Trophoblast cell (in vitro differentiated cells and primary cell): Measurements from ENCODE around the gene UCN.
"Not testable (repeated sequence)": the region's sequence is repeated elsewhere in the genome, so short reads cannot be mapped to it uniquely, and the experiment has no call there.

ENCODE experiments used
- DNase-seq, 2 donors: peaks; one replicate each; pipeline ENCODE4 v3.0.0-alpha.2; 2016
- H2AFZ ChIP-seq: 2 replicates; pipeline ENCODE4 v1.6.1; 2013; ENCODE audit warnings: low read length, moderate library complexity, mild to moderate bottlenecking; ENCODE audit not compliant: insufficient read depth, poor library complexity
- H2AK5ac ChIP-seq: 2 replicates; pipeline ENCODE4 v1.6.1; 2013; ENCODE audit warnings: mild to moderate bottlenecking, low read length
- H2BK120ac ChIP-seq: 2 replicates; pipeline ENCODE4 v1.6.1; 2013; ENCODE audit warnings: low read length, mild to moderate bottlenecking, moderate library complexity; ENCODE audit not compliant: insufficient read depth, poor library complexity
- H2BK12ac ChIP-seq: 2 replicates; pipeline ENCODE4 v1.6.1; 2013; ENCODE audit warnings: mild to moderate bottlenecking, low read length, moderate library complexity
- H2BK5ac ChIP-seq: 2 replicates; pipeline ENCODE4 v1.6.1; 2013; ENCODE audit warnings: low read length, low read depth, moderate library complexity, mild to moderate bottlenecking; ENCODE audit not compliant: poor library complexity
- H3K14ac ChIP-seq: 2 replicates; pipeline ENCODE4 v1.6.1; 2013; ENCODE audit warnings: mild to moderate bottlenecking, low read length
- H3K18ac ChIP-seq: 2 replicates; pipeline ENCODE4 v1.6.1; 2013; ENCODE audit warnings: mild to moderate bottlenecking, low read length
- H3K23ac ChIP-seq: 2 replicates; pipeline ENCODE4 v1.6.1; 2013; ENCODE audit warnings: low read length
- H3K27ac ChIP-seq: 2 replicates; pipeline ENCODE4 v1.5.1; 2013; ENCODE audit warnings: low read depth, mild to moderate bottlenecking, inconsistent platforms, low read length, moderate library complexity
- H3K27me3 ChIP-seq: 2 replicates; pipeline ENCODE4 v1.6.1; 2013; ENCODE audit warnings: inconsistent platforms, mild to moderate bottlenecking, low read length, moderate library complexity; ENCODE audit not compliant: insufficient read depth
- H3K36me3 ChIP-seq, 2 experiments: 1 replicate in 1 of 2; 2 replicates in 1 of 2; pipeline ENCODE4 v1.6.1; 2013; ENCODE audit warnings: low read length in 2 of 2, mild to moderate bottlenecking in 2 of 2, moderate library complexity in 1 of 2; ENCODE audit not compliant: insufficient read depth in 2 of 2, control insufficient read depth in 1 of 2
- H3K4ac ChIP-seq: 2 replicates; pipeline ENCODE4 v1.6.1; 2013; ENCODE audit warnings: low read depth, mild to moderate bottlenecking, low read length, moderate library complexity
- H3K4me1 ChIP-seq, 2 experiments: 1 replicate in 1 of 2; 2 replicates in 1 of 2; pipeline ENCODE4 v1.6.1; 2013; ENCODE audit warnings: low read length in 2 of 2, mild to moderate bottlenecking in 2 of 2, moderate library complexity in 1 of 2; ENCODE audit not compliant: insufficient read depth in 2 of 2, control insufficient read depth in 1 of 2
- H3K4me2 ChIP-seq: 2 replicates; pipeline ENCODE4 v1.6.1; 2013; ENCODE audit warnings: inconsistent platforms, mild to moderate bottlenecking, low read length, moderate library complexity
- H3K4me3 ChIP-seq: 2 replicates; pipeline ENCODE4 v1.5.1; 2013; ENCODE audit warnings: mild to moderate bottlenecking, low read depth, low read length, inconsistent platforms
- H3K79me1 ChIP-seq: one replicate; pipeline ENCODE4 v1.6.1; 2013; ENCODE audit warnings: low read length
- H3K79me2 ChIP-seq: 2 replicates; pipeline ENCODE4 v1.6.1; 2013; ENCODE audit warnings: low read length, mild to moderate bottlenecking; ENCODE audit not compliant: control insufficient read depth, insufficient read depth, poor library complexity
- H3K9ac ChIP-seq: 2 replicates; pipeline ENCODE4 v1.6.1; 2013; ENCODE audit warnings: mild to moderate bottlenecking, low read length
- H3K9me3 ChIP-seq: 2 replicates; pipeline ENCODE4 v1.6.1; 2013; ENCODE audit warnings: low read depth, mild to moderate bottlenecking, control low read depth, inconsistent platforms, low read length; ENCODE audit not compliant: insufficient read depth
- H4K12ac ChIP-seq: 2 replicates; pipeline ENCODE4 v1.6.1; 2013; ENCODE audit warnings: low read depth, mild to moderate bottlenecking, low read length, moderate library complexity
- H4K8ac ChIP-seq: 2 replicates; pipeline ENCODE4 v1.6.1; 2013; ENCODE audit warnings: low read depth, mild to moderate bottlenecking, low read length, moderate library complexity
- H4K91ac ChIP-seq: one replicate; pipeline ENCODE4 v1.6.1; 2013; ENCODE audit warnings: low read depth, mild to moderate bottlenecking, low read length, moderate library complexity
- WGBS: extraction: QIAGEN DNeasy Blood & Tissue Kit; methylation state at CpG from one replicate; pipeline ENCODE4 v1.1.7; 2013; ENCODE audit warnings: missing lambda C conversion rate; ENCODE audit not compliant: insufficient read length, insufficient coverage; ENCODE audit errors: extremely low coverage; 5-methylcytosine and 5-hydroxymethylcytosine counted together

Gene UCN

DNA sequence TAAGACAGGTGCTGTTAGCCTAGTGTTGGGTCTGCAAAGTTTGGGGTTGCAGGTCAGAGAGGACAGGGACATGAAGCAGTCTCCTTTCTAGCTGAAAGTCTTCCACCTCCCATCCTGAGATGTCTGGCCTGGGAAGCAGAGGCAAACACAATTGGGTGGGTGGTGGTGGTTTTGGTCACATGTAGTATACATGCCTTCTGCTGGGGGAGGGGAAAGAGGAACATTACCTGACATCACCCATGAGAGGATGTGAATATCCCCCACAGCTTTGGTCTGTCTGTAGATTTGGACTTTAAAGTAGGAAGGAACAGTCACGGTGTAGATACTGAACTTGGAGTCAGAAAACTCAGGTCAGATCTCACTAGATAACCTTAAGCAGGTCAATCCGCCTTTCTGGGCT is 37.6 kb downstream of the UCN start:
- WGBS: no CpG with 5 or more reads among the region's 2 CpGs
- Histone ChIP-seq H3K79me2 (no peaks in the 10 kb centered on the region), H2AFZ (no peak overlapping the region), H2BK5ac (no peak overlapping the region), H3K4ac (no peak overlapping the region), H3K9ac (no peak overlapping the region), H3K4me3 (no peak overlapping the region), H3K4me1 (no peaks in the 10 kb centered on the region), H3K23ac (no peak overlapping the region), H2BK120ac (no peak overlapping the region), H4K8ac (no peak overlapping the region), H3K14ac (no peak overlapping the region), H3K79me1 (no peaks in the 10 kb centered on the region), H3K27ac (no peak overlapping the region), H3K27me3 (peaks cover 6% of the 10 kb centered on the region), H4K91ac (no peak overlapping the region), H2BK12ac (no peak overlapping the region), H3K9me3 (no peaks in the 10 kb centered on the region), H3K36me3 (no peaks in the 10 kb centered on the region), H4K12ac (no peak overlapping the region), H2AK5ac (no peak overlapping the region), H3K18ac (no peak overlapping the region), H3K4me2 (no peak overlapping the region)
- DNase-seq: no peak

- H2BK5ac ChIP-seq: no peak overlapping the region
- no peaks in the 10 kb centered on the region for H3K36me3 ChIP-seq
- H3K27ac ChIP-seq: no peak overlapping the region
- H3K4me2 ChIP-seq: no peak overlapping the region
- no peak overlapping the region for H4K12ac ChIP-seq
- no CpG with 5 or more reads among the region's 3 CpGs for WGBS
- no peaks in the 10 kb centered on the region for H3K79me1 ChIP-seq
- H3K4me3 ChIP-seq: no peak overlapping the region
- no peak overlapping the region for H2AK5ac ChIP-seq
- no peak overlapping the region for H3K14ac ChIP-seq
- no peak overlapping the region for H4K8ac ChIP-seq
- no peak overlapping the region for H2BK120ac ChIP-seq
- H4K91ac ChIP-seq: no peak overlapping the region
- H2AFZ ChIP-seq: no peak overlapping the region
- H3K9me3 ChIP-seq: peaks cover 3% of the 10 kb centered on the region
- H3K4ac ChIP-seq: no peak overlapping the region
- H3K23ac ChIP-seq: no peak overlapping the region
- no peaks in the 10 kb centered on the region for H3K79me2 ChIP-seq
- H3K4me1 ChIP-seq: peaks cover 0 to under 1% of the 10 kb centered on the region in 2 experiments
- no peak for DNase-seq
- no peak overlapping the region for H2BK12ac ChIP-seq
- H3K9ac ChIP-seq: no peak overlapping the region
- H3K18ac ChIP-seq: no peak overlapping the region
- peaks cover 11% of the 10 kb centered on the region for H3K27me3 ChIP-seq
Measured at GRCh38 chr2:27270131-27270530, 38.1 kb downstream of the UCN start.

GRCh38 chr2:27268296-27268695 is 39.9 kb downstream of the UCN start:
- peaks cover 29% of the 10 kb centered on the region for H3K27me3 ChIP-seq
- H3K14ac ChIP-seq, H3K23ac ChIP-seq, H3K79me1 ChIP-seq, DNase-seq, H3K4me2 ChIP-seq, H3K4me1 ChIP-seq, H3K79me2 ChIP-seq, H3K36me3 ChIP-seq, H3K4ac ChIP-seq, H3K4me3 ChIP-seq, H3K27ac ChIP-seq, H2BK5ac ChIP-seq, H3K9me3 ChIP-seq, H4K8ac ChIP-seq, H2BK12ac ChIP-seq, H3K18ac ChIP-seq, H3K9ac ChIP-seq, H4K91ac ChIP-seq, H2AFZ ChIP-seq, H2BK120ac ChIP-seq, H2AK5ac ChIP-seq, H4K12ac ChIP-seq: not testable (repeated sequence)
- WGBS: no CpG with 5 or more reads among the region's 13 CpGs

GRCh38 chr2:27265536-27265870 is 42.7 kb downstream of the UCN start:
- H3K4me2 ChIP-seq: no peak overlapping the region
- H2BK5ac ChIP-seq: no peak overlapping the region

More at GRCh38 chr2:27265536-27265870, 42.7 kb downstream of the UCN start:
- Histone ChIP-seq H3K4ac (no peak overlapping the region), H3K79me1 (no peaks in the 10 kb centered on the region), H3K36me3 (no peaks in the 10 kb centered on the region), H3K4me1 (peaks cover 8 to 17% of the 10 kb centered on the region in 2 experiments), H3K4me3 (no peak overlapping the region), H3K79me2 (no peaks in the 10 kb centered on the region), H2BK120ac (no peak overlapping the region), H3K9me3 (peaks cover 11% of the 10 kb centered on the region), H2AK5ac (no peak overlapping the region), H3K9ac (no peak overlapping the region), H3K23ac (no peak overlapping the region), H4K91ac (no peak overlapping the region), H2BK12ac (no peak overlapping the region), H4K12ac (no peak overlapping the region), H4K8ac (no peak overlapping the region), H3K14ac (no peak overlapping the region), H3K27me3 (peaks cover 57% of the 10 kb centered on the region), H3K27ac (no peak overlapping the region), H2AFZ (no peak overlapping the region), H3K18ac (no peak overlapping the region)
- DNase-seq: no peak
